SIG-M5 treated with dmso at 0.1 percent for 504 hours (cell line): ENCODE data around the gene GULP1.

Source experiments
- DNase-seq: peaks from one replicate; lab custom pipeline; 2025; ENCODE audit not compliant: unreplicated experiment; lab: John Stamatoyannopoulos, UW

Gene GULP1

DNA sequence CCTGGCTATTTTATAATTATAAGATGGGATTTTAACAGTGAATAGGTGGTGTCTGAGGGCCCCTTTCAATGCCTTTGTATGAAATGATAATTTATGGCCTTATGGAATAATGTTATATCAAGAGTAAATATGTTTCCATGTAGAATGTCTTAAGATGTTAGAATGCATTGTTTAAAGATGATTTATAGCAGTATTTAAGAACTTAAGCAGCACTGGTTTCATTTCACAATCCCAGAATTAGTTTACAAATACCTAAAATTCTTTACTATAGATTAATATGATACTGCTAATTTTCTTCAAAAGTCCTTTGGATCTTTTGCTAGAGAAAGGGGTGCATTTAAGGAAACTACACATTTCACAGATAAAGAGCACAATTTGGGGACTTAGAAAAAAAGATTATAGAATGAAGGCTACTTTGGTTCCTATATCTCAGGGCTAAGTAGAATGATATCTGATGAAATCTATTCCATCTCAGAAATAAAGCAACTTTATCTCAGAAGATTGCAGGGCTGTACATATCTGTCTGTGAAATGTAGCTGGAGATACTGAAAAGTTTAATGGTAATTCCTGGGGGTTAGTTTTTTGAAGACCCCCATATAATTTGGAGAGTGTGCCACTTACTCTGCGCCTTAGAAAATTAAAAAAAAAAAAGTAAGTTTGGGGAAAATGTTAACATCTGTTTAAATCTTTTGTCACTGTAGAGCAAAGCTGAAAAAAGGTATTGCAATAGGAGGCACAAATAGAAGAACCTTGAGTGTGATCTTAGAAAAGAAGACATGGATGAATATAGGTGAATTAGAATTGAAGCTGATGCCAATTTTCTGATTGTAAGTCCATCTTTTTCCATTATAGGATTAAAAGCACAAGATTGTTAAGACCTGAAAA is 123.4 kb downstream of the GULP1 start:
- no peak for DNase-seq

DNA sequence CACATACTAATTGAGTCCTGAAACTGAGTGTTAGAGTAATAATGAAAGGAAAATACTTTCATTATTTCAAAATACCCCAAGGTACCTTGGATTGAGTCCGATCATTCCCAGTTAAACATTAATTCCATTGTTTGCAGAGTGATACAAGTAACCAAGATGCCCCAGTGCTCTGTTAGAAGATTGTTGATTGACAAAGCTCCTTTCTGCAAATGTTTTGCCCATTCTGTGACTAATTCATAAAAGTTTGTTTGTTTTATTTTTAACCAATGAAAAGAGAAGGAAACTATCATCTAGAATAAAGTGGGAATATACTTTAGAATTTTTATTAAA is 124.0 kb downstream of the GULP1 start:
- DNase-seq: no peak

DNA sequence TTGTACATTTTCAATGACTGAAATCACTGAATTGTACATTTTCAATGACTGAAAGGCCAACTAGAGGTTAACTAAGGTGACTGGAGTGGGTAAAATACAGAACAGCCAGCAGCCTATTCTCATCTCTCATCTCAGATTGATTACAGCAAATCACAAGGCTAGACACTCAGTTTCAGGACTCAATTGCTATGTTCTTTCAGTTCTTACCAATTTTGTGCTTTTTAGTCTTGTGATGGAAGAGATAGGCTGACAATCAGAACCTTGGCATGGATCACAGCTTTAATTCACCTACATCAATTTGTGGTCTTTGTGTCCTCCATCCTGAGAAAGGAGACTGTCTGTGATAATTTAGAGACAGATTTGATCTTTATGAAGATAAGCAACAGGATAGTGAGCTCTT is 124.7 kb downstream of the GULP1 start:
- DNase-seq: no peak

DNA sequence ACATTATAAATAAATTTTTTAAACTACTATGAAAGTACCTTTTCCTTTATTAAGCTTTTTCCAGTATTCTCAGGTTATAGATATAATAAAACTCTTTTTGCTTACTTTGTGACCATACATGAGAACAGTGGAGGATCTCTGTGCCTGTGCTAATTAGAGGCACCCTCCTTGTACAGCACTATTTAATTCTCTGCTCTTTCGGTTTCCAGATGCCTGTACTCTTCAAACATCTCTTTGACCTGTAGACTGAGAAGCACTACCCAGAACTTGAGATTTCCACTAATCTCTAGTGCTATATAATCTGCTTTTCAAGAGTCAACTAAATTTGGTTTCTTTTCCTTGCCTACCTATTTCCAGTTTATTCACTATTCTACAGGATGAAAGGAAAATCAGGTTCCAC is 131.1 kb downstream of the GULP1 start:
- DNase-seq: no peak

DNA sequence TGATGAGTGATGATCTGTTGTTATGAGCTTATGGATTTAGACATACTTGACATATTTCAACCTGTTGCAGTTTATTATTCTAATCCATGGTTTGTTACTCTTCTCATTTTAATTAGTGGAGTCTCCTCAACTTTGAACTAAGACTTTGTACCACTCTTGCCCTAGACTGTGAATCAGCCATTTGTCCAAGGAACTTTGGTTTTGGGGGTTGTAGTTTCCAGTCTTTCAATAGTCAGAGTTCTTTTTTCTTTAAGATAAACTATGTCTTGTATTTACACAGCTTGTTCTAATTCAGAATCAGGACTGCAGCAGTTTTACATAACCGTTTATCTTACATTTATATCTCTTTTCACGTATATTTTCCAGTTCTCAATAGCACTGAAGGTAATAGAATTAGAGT is 133.6 kb downstream of the GULP1 start:
- DNase-seq: no peak

DNA sequence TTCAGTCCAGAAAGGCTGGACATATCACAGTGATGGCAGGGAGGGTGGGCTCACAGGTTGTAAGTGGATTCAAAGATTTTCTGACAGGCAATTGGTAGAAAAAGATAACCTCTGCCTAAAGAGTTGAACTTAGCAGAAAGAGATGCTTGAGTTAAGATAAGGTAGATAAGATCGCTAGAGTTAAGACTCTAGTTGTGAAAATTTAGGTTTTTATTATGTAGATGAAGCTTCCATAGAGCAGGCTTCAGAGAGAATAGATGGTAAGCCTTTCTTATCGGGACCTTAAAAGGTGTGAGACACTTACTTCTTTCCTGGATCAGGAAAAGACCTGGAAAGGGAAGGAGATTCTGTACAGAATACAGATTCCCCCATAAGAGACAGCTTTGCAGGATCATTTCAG is 134.4 kb downstream of the GULP1 start:
- no peak for DNase-seq

DNA sequence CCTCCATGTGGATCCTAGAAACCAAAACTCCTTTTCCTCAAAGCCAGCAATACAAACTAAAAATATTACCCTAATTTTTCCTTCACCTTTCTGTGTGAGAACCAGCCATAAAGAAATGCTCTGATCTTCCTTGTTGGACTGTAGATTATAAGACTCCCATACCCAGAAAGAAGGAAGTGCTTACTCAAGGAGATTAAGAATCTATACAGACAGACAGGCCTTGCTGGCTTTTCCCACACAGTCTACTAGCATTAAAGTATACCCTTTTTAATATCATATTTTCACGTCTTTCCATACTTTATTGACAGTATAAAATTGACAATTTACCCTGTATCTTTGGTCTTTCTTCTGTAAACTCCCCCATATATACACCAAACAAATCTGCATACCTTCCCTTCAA is 139.0 kb downstream of the GULP1 start:
- DNase-seq: no peak

DNA sequence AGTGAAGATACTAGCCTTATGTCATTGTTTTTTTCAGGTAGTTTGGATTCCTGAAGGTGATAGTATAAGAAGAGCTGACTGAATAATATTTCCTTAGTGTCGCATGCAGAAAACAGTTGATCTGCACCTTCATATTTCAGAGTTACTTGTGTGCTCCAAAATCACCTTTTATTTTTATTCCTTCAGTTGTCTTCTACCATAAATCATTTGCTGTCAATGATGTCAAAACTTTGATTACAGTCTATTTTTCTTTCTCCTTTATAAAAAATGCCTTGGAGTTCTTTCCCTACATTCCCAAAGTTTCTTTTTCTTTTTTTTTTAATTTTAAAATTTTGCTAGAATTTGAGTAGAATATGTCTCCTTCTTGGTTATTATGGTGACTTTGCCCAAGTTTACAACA is 142.3 kb downstream of the GULP1 start:
- DNase-seq: no peak

DNA sequence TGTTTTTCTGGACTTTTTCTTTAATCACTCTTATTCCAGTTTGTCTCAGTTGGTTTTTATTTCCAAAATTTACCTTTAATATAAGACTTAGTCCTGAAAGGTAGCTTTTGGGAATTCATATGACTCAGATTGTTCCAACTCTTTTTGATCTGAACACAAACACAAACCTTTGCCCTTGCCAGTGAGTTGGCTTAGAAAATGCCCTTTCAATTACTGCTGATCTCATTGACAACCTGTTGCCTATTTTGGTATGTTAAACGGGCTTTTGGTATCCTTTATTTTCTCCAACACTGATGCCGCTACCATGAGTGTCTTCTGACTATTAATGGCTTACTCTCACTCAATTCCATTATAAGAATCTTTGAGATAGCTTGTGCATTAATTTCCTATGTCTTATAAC is 143.4 kb downstream of the GULP1 start:
- DNase-seq: no peak

DNA sequence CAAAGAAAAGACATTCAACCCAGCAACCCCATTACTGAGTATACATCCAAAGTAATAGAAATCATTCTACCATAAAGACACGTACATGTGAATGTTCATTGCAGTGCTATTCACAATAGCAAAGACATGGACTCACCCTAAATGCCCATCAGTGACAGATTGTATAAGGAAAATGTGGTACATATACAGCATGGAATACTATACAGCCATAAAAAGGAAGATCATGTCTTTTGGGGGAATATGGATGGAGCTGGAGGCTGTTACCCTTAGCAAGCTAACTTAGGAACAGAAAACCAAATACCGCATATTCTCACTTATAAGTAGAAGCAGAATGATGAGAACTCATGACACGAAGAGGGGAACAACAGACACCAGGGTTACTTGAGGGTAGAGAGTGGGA is 145.9 kb downstream of the GULP1 start:
- no peak for DNase-seq

DNA sequence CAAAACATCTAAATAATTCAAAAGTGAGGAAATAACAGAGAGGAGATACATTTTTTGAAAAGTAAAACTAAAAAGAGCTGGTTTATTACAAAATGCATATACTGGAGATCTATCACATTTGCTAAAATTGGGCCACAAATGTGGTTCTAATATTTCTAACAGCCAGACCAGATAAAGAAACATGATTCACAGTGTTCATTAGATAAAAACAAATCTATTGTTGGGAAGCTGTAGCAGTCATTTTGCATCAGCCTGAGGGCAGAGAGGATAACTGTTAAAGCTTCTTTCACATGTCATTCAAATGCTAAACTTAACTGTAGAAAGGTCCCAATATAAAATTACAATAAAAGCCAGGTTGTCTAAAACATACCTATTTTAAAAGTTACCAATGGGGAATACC is 148.3 kb downstream of the GULP1 start:
- no peak for DNase-seq

DNA sequence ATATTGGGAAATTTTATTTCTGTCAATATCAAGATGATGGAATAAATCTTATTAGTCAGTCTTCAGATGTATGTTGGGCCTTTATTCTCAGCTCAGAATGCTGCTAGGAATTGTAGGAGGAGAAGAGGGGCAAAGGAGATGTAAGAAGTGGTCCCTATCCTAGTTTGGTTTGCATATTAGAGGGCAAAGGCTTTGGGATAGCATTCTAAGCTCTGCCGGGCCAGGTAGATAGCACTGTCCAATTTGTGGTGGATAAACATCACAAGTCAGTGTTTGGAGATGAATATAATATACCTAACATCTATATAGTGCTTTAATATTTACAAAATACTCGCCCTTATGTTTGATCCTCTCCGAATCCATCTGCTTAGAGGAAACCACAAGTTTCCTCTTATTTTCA is 149.2 kb downstream of the GULP1 start:
- no peak for DNase-seq

DNA sequence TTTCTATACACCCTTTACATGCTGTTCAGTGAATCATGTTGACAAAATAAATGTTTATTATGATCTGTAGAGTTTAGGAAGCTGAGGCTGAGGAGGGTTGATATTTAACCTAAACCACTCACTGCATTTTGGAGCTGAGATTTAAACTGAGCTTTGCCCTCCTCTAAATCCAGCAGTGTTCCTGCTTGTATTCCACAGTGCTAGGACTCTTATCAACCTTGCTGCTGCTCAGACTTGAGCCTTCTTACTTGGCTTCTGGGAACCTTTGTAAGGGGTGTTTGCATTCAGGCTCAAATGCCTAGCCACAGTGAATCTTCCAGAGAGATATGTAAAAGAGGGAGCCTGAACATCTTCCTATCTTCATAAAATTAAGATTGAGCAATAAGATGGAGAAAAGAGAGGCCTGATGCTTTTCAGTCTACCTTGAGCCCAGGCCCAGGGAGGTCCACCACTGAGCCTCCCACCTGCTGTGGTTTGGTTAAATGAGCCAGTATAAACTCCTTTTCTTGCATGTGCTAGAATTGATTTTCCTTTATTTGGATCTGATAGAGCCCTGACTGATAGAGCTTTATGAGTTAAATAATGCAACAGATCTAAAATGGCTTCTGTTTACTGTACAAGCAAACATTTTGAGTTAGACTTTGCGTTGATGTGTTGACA is 149.7 kb downstream of the GULP1 start:
- no peak for DNase-seq

DNA sequence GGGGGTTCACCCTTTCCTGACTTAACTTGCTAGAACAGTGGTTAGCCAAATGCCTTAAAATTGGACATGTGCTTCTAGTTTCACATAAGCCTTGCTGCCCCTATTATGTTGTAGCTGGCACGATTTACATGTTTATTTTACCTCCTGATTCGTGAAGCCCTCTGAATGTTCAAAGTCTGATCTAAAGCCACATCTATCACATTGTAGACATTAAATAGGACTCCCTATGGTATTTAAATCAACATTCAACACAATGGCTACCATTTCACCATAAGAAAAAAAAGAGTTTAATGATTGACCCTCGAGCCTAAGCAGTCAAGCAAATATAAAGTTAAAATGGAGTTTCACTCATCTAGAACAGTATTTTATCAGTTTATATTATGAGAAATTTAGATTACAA is 151.5 kb downstream of the GULP1 start:
- no peak for DNase-seq

DNA sequence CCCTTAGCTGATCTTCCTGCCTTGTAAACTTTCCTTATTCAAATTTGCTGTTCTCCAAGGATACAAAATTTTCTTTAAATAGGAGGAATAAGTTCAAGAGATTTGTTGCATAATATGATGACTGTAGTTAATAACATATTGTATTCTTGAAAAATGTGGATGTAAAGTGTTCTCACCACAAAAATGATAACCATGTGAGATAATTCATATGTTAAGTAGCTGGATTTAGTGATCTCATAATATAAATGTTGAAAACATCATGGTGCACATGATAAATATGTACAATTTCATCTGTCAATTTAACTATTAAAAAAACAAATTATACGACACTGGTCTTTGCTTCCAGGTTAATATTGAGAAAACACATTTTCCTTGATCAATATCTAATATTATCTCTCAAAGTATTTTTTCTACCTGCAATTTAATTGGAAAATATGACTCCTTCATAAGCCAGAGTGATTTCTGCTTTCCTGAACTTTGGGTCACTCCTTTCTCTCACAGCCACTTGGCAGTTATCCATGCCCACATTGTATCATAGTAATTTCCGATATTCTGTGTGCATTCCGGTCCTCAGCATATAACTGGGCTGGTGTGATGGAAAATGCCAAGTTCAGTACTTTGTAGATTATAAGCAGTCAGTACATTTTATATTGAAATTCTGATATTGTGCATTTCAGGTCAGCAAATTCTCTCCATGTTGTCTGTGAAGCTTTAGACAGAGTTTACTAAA is 152.6 kb downstream of the GULP1 start:
- DNase-seq: no peak

DNA sequence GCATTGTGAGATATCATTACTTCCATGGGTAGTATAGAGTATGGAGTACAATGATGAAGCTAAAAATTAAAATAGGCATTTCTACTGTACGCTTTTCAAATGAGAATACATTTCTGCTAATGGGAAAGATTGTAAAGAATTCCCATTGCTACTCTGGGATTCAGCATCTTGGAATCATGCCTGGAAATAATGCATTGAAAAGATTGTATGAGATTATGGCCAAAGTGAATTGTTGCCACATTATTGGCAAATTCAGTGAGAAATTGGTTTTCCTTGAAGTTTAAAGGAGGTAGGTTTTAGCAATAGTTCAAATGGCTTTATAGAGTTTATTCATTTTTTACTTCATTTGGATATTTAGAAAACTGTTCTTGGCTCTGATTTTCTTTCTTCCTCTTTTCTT is 157.9 kb downstream of the GULP1 start:
- no peak for DNase-seq

DNA sequence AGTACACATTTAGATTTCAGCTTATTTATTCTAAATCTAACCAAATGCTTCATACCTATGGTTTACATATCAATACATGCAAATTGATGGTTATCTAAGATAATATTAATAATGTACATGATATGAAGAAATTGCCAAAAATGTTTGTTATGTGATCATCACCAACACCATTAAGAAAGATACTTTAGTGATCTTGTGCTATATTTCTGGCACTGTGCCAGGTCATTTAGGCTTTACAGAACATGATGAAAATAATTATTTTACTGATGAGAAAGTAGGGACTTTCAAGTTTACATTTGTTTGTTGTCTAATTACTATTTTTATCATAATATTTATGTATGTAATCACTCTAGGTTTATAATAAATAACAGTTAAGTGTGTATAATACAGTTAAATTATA is 158.3 kb downstream of the GULP1 start:
- no peak for DNase-seq

DNA sequence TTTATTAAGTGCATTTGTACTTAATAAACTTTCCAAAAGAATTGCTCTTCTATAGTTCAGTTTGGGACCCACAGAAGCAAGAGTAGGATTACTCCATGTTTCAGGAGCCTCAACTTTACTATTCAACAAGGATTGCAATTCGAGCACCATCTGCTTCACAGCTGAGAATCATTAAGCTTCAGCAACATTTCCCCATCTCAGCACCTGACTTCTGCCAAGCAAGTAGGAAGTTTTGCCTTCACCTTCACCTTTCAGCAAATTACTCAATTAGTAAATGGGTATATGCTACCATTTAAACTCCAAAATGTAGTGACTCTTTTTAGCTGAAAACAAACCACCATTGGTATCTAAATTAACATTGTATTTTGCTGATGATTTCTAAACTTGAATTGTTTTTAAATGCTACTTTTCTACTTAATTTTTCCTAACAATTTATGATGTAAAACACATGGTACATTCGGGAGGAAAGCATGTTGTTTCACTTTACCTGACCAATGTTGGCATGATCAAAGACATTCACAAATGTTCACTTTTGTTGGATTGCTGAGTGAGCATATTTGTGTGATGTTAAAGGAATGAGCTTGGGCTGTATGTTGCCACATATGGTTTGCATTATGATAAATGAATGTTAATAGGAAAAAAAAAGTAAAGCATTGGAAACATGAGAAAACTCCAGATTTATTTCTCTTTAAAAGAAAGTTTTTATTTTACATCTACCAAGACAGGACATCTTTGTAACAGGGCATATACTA is 159.2 kb downstream of the GULP1 start:
- no peak for DNase-seq

DNA sequence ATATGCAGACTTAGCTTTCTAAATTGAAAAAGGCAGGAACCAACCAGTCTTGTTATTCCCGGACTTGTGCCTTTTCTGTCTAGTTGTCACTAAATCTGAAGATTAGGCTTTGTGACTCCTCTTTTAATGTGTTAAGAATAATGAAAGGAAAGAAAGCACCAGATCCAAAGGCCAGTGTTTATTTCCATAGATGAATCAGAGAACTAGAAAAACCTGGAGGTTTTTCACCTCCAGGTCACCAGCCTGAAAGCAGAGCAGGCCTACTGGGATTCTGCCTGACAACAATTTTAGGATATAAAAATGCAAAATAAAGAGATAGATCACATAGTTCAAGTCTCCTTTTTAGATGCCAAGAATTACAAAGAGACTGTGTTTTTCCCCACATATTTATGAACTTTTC is 160.4 kb downstream of the GULP1 start:
- DNase-seq: no peak

DNA sequence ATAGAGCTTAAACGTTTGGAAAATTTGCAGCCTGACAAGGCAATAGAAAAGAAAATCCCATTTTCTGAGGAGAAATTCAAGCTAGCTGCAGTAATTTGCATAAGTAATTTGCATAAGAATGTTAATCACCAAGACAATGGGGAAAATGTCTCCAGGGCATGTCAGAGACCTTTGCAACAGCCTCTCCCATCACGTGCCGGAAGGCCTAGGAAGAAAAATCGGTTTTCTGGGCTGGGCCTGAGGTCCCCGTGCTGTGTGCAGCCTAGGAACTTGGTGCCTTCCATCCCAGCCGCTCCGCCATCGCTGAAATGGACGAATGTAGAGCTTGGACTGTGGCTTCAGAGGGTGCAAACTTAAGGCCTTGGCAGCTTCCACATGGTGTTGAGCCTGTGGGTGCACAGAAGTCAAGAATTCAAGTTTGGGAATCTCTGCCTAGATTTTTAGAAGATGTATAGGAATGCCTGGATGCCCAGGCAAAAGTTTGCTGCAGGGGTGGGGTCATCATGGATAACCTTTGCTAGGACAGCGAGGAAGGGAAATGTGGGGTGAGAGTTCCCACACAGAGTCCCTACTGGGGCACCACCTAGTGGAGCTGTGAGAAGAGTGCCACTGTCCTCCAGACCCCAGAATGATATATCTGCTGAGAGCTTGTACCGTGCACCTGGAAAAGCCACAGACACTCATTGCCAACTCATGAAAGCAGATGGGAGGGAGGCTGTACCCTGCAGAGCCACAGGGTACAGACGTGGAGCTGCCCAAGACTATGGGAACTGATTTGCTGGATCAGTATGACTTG is 164.6 kb downstream of the GULP1 start:
- DNase-seq: no peak

DNA sequence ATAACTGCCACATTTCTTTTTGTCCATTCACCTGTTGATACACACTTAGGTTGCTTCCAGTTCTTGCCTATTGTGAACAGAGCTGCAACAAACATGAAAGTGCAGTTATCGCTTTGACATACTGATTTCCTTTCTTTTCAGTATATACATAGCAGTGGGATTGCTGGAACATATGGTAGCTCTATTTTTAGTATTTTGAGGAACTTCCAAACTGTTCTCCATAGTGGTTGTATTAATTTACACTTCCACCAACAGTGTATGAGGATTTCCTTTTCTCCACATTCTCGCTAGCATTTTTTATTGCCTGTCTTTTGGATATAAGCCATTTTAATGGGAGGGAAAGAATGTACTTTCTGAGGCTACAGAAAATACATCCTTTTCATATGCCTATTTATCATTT is 167.4 kb downstream of the GULP1 start:
- DNase-seq: no peak
